ENCODE results near the gene SIAE.

SIAE gene

GRCh38 chr11:124663861-124664260 is 9.7 kb downstream of the SIAE start:
- DNase-seq (ENCODE audit: low read depth, low spot score) = no peak

- DNase-seq (ENCODE audit: low read depth, low spot score) = no peak
Measured at GRCh38 chr11:124662106-124662505, 11.4 kb downstream of the SIAE start.

- no peak for DNase-seq (ENCODE audit: low read depth, low spot score)
Measured at GRCh38 chr11:124661553-124661952, 12.0 kb downstream of the SIAE start.

- no peak for DNase-seq (ENCODE audit: low read depth, low spot score)
Measured at GRCh38 chr11:124658986-124659385, 14.6 kb downstream of the SIAE start.

GRCh38 chr11:124658501-124658900 is 15.0 kb downstream of the SIAE start:
- DNase-seq (ENCODE audit: low read depth, low spot score) = no peak

- DNase-seq (ENCODE audit: low read depth, low spot score) = no peak
Measured at GRCh38 chr11:124657904-124658303, 15.6 kb downstream of the SIAE start.

- DNase-seq (ENCODE audit: low read depth, low spot score) = no peak
Measured at GRCh38 chr11:124656774-124657630, 16.5 kb downstream of the SIAE start.

GRCh38 chr11:124648610-124649009 is 24.9 kb downstream of the SIAE start:
- DNase-seq (ENCODE audit: low read depth, low spot score) = no peak

GRCh38 chr11:124646148-124646547 is 27.4 kb downstream of the SIAE start:
- no peak for DNase-seq (ENCODE audit: low read depth, low spot score)

- peak; percentile 37 for DNase-seq (ENCODE audit: low read depth, low spot score)
Measured at GRCh38 chr11:124644426-124645280, 28.9 kb downstream of the SIAE start.

GRCh38 chr11:124643605-124644425 is 29.7 kb downstream of the SIAE start:
- no peak for DNase-seq (ENCODE audit: low read depth, low spot score)

- no peak for DNase-seq (ENCODE audit: low read depth, low spot score)
Measured at GRCh38 chr11:124643042-124643604, 30.4 kb downstream of the SIAE start.

GRCh38 chr11:124642628-124643027 is 30.9 kb downstream of the SIAE start:
- no peak for DNase-seq (ENCODE audit: low read depth, low spot score)

- no peak for DNase-seq (ENCODE audit: low read depth, low spot score)
Measured at GRCh38 chr11:124640666-124641065, 32.9 kb downstream of the SIAE start.

GRCh38 chr11:124639186-124639585 is 34.4 kb downstream of the SIAE start:
- no peak for DNase-seq (ENCODE audit: low read depth, low spot score)

GRCh38 chr11:124638500-124638899 is 35.0 kb downstream of the SIAE start:
- DNase-seq (ENCODE audit: low read depth, low spot score) = no peak

- DNase-seq (ENCODE audit: low read depth, low spot score) = no peak
Measured at GRCh38 chr11:124635932-124636331, 37.6 kb downstream of the SIAE start.

GRCh38 chr11:124633355-124633754 is 40.2 kb downstream of the SIAE start:
- DNase-seq (ENCODE audit: low read depth, low spot score) = no peak

- DNase-seq (ENCODE audit: low read depth, low spot score) = no peak
Measured at GRCh38 chr11:124629961-124630360, 43.6 kb downstream of the SIAE start.

- no peak for DNase-seq (ENCODE audit: low read depth, low spot score)
Measured at GRCh38 chr11:124627546-124627945, 46.0 kb downstream of the SIAE start.

- no peak for DNase-seq (ENCODE audit: low read depth, low spot score)
Measured at GRCh38 chr11:124625504-124626168, 47.9 kb downstream of the SIAE start.

Measured in brain pericyte (primary cell).